Amygdala (tissue), 56 donors: Measurements from ENCODE around the gene KCNMA1.

Experiments used
- DNase-seq, 56 donors: peaks; one replicate each; lab custom pipeline; 2025; lab: John Stamatoyannopoulos, UW

KCNMA1 gene

DNA sequence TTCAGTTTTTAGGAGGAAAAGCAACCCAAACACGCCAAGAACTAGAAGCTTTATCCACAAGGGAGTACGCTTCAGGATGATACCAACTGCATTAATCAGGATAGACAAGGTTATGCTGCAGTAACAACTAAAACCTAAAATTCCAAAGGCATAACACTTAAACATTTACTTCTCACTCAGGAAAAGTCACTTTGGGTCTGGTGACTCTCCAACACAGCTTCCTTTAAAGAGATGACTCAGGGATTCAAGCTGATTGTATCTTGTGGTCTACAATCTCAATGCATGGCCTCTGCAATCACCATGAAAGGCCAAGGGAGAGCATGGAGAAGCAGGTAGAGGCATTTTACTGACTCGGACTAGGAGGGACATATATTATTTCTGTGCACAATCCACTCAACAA, 315.8 kb downstream of the KCNMA1 start:
- no peak for DNase-seq

DNA sequence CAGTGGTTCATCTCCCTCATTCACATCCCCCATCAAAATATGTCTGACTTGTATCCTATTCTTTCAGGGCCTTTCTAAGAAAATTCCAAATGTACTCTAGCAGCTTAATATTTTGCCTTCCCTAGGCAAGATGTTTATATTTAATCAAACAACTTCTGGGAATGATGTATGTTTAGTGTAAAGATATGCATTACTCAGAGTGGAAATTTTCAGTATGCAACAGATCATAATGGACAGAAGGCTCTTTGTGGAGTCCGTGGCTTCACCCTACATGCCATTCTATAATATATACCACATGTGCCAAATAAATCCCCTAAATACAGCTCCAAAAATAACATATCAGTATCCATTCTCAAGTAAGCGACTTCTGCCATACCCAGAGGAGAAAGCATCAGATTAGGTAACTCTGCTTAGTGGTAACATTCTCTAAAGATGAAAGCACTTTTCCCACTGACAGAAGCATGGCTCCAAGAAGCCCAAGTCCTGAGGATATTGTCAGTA, 316.6 kb downstream of the KCNMA1 start:
- no peak for DNase-seq

DNA sequence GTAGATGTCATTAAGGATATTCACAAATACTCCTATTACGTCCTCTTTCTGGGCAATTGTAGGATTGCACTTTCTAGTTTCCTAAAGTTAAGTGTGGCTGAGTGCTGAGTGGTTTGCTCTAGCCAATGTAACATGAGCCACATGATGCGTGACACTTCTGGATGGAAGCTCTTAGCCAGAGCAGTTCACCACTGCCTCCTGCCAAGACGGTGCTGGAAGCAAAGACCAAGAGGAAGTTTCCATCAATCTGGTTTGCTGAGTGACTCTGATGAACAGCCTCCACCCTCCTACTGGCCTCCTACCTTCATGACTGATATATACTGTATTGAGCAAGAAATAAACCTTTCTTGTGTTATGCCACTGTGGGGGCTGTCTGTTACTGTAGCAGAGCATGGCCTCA, 318.1 kb downstream of the KCNMA1 start:
- DNase-seq = no peak

DNA sequence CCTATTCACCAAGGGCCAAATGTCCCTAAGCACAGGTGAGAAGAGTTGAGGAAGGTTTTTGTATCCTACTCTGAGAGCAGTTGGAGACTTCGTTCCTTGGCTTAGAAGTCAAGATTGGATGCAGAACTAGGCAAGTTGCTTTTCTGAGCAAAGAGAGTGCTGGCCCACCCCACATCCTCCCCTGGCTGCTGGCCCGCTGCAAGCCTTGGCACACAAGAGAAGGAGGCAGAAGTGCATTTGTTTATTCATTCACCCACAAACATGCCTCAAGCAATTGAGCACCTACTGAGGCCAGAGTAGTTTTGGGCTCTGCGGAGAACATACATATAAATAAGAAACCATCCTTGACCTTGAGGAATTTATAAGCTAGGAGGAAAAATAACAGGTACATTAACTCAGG, 318.9 kb downstream of the KCNMA1 start:
- DNase-seq = peak in 15 of 56 donors; percentile 7 to 36 (median 15)

DNA sequence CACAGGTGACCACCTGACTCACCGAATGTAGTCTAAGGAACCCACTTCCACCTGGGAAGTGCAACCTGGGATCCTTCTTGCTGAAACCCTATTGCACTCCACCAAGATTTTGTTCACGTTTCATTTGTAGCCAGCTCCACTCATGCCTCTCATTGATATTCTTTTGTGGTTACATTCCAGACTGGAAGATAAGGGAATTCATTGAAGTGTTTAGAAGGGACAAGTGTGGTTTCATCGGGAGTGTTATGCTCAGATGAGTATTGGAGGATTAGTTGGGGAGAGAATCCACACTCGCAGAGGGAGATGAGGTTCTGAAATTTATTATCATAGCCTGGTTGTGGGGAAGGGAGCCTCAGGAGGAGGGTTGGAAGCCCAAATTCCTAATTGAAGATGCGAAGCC, 320.4 kb downstream of the KCNMA1 start:
- DNase-seq = no peak

DNA sequence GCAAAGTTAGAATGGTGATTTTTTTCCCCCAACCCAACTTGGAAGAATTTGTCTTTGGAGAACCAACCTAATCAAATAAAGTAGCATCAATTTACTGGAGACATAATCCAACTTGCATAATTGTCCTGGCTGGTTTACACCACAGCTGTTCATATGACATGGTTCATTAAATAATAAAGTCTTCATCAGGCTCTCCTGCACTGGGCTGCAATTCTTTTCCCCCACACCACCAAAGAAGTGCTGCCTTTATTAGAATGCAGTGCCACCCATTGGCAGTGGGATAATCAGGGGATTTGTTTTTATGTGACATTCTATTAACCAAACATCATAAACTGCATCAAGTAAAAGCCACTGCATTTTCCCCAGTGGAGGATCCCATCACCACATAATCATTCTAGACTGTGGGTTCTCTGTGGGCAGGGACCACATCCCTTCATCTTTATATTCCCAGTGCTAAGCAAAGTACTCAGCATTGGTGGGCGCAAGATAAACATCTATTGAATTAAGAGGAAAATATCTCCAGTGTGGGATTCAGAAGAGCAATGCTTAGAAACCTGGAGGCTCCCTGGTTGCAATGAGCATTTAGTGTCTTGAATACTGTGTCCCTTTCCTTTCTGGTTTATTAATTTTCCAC, 322.0 kb downstream of the KCNMA1 start:
- no peak for DNase-seq

DNA sequence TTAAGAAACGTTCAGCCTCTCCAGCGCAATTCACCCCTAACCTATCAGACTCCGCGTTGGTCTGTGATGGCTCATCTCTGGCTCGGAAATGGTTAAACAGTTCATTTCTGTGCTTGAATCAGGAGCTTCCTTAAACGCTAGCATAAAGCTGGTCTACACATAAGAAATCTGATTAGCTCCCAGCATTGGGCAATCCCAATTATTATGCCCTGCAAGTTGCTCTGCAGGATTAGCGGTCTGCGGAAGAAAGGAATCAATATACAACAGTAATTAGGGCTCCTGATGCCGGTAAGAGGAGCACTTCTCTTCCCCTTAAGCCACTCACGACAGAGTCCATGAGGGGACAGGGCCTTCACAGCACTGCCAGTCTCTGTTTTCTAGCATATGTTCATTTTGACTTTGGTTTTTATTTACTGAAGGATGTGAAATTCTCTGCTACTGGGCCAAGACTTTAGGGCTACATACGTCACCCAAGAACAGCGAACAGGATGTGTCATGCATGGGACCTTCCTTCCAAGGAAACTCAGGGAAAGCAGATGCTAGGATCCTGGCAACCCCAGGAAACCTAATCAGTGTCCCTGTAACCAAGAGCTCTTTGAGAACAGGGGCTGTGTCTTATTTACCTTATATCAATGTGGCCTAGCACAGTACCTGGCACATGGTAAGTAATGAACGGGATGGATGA, 324.4 kb downstream of the KCNMA1 start:
- DNase-seq = no peak

DNA sequence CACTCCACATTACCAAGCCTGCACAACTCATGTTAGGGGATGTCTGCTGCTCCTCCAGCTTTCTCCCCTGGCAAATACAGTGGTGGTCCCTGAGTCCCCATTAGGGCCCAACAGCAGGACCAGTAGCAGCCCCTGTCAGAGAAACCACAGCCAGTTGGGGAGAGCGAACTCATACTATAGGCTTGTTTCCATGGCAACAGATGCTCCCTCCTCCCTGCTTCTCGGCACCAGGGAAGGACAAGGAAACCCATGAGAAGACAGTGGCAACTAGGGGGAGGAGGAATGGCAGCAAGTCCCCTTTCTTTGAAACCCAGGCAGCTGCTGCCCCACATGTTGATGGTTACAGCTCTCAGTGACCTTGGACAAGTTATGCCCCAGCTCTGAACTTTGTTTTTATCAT, 326.4 kb downstream of the KCNMA1 start:
- peak in 12 of 56 donors; percentile 8 to 33 (median 16) for DNase-seq

DNA sequence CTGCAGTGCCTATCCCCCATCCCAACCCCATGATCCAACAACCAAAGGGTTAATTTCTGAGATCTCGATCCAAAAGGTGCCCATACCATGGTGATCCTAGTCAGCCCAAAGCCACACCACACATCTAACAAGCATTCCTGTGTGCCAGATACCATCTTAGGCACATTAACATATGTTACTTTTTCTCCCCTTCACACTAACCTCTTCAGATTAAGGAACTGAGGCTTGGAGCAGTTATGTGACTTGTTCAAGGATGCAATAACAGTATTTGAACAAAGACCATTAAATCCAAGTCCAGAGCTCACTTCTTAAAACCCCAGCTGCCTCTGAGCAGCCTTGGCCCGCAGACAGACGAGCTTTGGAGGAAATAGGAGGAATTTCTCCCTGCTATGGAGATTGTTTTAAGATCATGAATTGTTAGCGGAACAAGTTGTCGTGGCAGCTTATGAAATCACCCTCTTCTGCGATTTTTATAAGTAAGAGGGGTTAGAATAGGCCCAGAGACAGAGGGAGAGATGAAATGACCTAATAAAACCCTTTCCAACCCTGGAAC, 327.2 kb downstream of the KCNMA1 start:
- DNase-seq = no peak

DNA sequence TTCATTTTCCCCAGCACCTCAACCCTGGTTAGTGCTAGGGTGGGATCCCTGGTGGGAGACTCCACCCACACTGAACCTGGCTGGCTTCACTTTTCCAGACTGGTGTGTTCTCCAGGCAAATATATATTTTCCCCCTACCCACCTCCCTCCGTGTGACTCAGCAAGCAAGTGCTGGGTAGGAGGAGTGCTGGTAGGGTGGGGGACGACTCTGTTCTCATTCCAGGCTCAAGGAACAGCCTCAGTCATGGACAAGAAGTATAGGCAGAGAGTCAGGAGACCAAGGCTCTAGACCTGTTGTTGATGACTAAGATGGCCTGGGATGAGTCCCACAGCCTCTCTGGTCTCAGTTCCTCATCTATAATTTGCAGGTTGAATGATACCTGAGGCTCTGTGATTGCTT, 328.1 kb downstream of the KCNMA1 start:
- peak in 8 of 56 donors; percentile 7 to 46 (median 18) for DNase-seq

DNA sequence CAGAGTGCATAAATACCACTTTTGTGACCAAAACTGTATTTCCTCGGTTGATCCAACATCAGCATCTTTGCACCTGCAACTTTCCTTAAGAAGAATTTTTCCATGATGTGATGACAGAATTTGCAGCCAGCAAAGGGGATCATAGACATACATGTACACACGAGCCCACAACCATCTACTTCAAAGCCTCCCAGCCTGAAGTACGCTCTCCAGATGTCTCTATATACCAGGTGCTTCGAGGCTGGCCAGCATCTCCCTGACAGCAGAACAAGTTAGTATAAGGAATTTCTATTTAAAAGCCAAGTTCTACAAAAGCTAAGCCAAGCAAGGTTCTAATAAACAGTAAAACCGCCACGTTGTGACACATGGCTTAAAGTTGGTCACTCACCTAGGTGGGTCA, 328.5 kb downstream of the KCNMA1 start:
- DNase-seq = peak in 1 of 56 donors; percentile 46

DNA sequence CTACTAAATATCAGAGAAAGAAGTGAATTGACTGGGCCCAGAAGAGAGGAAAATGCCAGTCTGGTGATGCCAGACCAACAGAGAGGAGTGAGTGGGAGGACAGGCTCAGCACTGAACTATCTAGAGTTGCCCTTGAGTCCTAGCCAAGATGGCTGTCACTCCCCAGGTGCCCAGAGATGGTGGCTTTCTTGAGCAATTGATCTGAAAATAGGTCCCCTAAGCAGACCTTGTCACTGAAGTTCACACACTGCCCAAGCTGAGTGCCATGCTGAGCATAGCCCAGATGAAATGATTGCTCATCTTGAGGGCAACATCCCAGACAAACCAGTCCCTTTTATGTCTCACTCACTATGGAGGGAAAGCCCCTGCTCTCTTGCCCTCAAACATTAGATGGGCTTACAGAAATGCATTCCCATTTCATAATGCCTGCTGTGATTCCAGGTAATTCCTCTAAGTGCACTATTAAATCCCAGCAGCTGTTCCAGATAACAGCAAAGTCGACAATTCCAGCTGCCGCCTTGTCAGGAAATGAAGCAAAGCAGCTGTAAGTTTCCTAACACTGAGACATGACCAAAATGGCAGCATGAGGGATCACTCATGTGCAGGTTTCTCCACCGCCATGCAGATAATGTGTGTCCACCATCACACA, 329.4 kb downstream of the KCNMA1 start:
- no peak for DNase-seq

DNA sequence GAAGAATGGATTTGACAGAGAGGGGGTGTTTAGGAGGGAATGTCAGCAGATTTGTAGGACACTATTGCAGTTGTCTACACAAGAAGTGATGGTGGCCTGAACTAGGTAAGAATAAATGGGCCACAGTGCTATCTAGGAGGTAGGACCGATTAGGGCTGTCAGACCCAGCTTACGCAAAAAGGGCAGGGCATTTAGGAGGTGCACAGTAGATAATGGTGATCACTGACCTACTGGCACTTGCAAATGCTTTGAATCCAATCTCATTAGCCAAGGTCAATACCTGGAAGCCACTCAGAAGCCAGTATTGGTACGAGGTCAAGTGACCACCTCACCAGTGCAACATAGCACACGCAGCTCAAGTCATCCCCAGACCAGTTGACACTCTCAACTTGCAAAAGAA, 330.9 kb downstream of the KCNMA1 start:
- no peak for DNase-seq

DNA sequence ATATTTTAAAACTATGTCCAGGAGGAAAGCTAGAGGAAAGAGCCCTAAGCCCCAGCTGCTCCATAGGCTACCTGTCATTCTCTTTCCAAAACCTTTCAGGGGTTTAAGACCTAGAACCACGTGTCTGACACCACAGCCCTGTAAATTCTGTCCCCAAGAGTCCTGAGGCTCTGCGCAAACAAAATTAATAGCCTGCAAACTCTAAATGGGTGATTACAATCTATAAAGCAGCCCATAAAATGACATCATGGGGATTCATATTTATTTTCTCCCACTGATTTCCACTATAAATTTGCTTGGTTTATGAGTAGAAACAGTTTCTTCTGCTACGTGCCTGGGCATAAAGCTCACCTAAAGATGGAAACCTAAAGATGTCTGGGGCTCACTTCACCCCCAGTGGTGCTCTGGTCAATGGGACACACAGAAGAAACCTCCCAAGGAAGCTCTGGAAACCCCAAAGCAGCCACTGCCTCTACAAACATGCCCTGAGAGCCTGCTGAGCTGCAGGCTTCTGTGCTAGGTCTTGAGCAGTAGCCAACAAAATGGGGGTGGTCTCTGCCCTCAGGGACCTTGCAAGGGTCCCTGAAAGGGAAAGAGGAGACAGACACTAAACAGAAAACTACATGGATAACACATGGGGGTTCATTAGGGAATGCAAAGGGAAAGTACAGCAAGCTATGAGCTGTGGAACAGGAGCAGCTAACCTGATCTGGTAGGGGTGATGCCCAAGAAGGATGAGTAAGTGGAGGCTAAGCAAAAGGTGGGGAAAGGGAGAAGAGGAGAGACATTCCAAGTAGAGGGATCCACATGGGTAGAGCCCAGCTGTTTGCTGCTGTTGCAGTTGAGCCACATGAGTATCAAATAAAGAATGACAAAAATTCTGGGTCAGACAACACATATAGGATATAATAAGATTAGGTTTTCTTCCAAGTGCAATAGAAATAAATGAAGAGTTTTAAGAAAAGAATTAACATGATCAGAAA, 331.7 kb downstream of the KCNMA1 start:
- no peak for DNase-seq

DNA sequence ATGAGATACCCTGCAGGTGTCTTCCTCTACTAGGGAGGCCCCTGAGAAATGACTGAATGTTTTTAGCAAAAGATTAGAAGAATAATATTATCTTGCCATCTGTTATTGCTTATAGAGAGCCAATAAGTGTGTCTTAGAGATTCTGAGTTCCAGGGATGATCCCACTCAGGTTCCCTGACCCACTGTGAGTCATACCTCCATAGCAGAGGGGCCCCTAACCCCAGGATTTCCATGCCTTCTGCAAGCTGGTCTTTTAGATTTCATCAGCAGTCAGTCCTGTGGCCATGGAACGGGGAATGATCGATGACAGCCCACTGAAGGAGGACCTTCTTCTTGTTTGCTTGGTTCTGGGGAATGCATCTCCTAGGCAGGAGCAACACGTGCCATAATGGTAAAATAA, 333.4 kb downstream of the KCNMA1 start:
- DNase-seq = no peak

DNA sequence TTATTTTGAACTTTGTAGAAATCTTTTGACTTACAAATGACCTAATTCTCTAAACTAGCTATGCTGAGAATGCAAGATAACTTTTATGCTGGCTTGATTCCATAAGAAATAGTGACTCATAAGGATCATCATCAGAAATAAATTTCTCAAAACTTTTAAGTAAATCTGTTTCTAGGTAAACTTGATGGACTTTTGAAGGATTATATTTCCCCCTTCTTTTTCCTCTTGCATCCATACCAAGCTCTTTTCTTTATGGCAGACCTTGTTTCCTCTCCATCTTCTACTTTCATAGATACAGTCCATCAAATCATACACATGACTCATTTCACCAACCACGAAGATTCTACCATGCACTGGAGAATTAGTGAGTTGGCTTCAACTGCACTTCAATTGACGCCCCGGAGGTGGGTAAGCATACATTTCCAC, 336.3 kb downstream of the KCNMA1 start:
- DNase-seq = no peak

DNA sequence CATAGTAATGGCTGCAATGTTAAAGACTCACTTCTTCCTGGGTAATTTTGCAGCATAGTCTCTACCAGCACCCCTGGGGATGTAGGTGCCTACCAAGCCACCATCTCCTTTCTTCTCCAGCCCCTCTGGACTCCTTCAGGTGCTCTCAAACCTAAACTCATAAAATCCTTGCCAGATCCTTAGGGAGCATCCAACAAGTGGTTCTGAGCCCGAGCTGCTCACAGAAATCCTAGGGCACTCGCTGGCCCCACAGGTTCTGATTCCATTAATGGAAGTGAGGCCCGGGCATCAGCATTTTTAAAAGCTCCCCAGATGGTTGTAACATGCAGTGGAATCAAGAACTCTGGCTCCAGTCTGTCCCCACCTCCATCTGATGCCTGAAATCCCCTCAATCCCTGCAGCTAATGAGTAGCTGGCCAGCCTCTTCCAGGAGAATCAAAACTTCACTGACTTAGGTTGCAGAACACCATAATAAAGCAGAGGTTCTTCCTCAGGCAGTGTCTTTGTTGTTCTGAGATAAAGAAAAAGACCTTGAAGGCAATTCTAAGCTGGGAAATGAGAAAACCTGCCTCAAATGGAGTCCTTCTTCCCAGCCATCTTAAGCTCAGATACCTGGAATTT, 336.8 kb downstream of the KCNMA1 start:
- no peak for DNase-seq

DNA sequence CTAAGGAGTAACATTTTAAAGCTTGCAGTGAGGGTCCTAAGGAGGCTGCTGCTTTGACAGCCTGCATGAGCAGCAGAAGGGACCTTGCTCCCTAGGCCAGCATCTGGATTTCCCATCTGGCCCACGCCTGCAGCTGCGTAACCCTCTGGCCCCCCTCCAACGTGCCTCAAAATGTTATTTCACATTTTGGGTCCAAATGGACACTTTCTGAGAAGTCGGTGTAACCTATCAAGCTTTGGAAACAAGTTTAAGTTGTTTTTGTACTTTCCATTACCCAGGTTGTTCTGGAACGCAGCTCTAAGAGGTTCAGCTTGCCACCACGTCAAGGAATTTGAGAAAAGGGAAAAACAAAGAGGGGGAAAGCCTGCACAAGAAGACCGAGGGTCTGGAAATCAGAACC, 338.3 kb downstream of the KCNMA1 start:
- DNase-seq = no peak

DNA sequence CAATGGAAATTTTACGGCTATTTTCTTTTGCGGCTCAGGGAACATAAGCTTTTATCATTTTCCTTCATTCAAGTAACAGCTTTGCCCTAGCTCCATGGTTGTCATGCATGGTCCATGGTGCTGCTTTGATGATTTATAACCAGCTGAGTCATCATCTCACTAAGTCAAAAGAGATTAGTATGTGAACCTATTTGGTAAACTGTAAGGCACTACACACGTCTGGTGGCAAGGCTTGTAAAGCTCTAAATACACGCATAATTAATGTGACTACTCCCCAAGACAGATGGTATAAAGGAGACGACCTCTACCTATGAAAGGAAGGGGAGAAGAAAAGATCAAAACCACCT, 340.2 kb downstream of the KCNMA1 start:
- DNase-seq = no peak
